NOMO-1 treated with DMSO at 0.1 percent for 48 hours (cell line): ENCODE data around the gene ADAM19.

Experiments
- DNase-seq: peaks from one replicate; lab custom pipeline; 2025; ENCODE audit not compliant: unreplicated experiment; lab: John Stamatoyannopoulos, UW

The ADAM19 gene

GRCh38 chr5:157594675-157595459 is 19.3 kb upstream of the ADAM19 start:
- peak; percentile 42 for DNase-seq

GRCh38 chr5:157594257-157594656 is 18.7 kb upstream of the ADAM19 start:
- no peak for DNase-seq

GRCh38 chr5:157593052-157593757 is 17.6 kb upstream of the ADAM19 start:
- no peak for DNase-seq

DNA sequence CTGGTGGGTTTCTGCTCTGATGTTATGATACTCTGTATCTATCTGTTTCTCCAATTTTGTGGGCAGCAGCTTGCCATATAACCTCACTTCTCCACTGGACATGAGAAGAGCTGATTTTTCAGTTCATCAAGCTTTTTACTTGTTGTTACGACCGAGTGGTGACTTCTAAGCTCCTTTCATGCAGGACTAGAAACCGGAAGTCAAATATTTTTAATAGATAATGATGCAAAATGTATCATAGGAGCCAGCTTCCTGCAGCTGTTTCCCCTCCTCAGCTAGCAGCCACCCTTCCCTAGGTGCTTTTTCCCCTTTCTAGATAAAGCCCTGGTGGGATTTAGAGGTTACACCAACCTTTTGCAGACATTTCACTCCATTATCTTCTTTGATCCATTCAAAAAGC is 17.0 kb upstream of the ADAM19 start:
- DNase-seq: peak; percentile 41

- DNase-seq: no peak
Measured at GRCh38 chr5:157590478-157590877, 14.9 kb upstream of the ADAM19 start.

DNA sequence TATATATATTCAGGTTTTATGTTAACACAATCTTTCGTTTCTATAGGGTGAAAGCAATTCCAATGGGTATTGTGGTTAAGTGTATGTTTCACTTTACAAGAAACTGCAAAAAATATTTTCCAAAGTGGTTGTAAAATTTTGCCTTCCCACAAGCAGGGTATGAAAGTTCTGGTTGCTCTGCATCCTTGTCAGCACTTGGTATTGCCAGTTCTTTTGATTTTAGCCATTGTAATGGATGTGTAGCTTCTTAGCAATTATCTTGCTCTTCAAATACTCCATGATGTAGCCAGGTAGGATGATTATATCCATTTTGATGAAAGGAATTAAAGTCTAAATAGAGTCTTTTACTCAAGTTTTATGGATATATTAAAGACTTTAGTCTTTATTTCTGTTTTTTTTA is 9.1 kb upstream of the ADAM19 start:
- DNase-seq: no peak

- no peak for DNase-seq
Measured at GRCh38 chr5:157582731-157583620, 7.4 kb upstream of the ADAM19 start.

- DNase-seq: peak; percentile 78
Measured at GRCh38 chr5:157581901-157582300, 6.3 kb upstream of the ADAM19 start.

GRCh38 chr5:157578079-157578780 is 2.7 kb upstream of the ADAM19 start:
- no peak for DNase-seq

GRCh38 chr5:157576678-157577077 is 1.1 kb upstream of the ADAM19 start:
- DNase-seq: peak; percentile 18

DNA sequence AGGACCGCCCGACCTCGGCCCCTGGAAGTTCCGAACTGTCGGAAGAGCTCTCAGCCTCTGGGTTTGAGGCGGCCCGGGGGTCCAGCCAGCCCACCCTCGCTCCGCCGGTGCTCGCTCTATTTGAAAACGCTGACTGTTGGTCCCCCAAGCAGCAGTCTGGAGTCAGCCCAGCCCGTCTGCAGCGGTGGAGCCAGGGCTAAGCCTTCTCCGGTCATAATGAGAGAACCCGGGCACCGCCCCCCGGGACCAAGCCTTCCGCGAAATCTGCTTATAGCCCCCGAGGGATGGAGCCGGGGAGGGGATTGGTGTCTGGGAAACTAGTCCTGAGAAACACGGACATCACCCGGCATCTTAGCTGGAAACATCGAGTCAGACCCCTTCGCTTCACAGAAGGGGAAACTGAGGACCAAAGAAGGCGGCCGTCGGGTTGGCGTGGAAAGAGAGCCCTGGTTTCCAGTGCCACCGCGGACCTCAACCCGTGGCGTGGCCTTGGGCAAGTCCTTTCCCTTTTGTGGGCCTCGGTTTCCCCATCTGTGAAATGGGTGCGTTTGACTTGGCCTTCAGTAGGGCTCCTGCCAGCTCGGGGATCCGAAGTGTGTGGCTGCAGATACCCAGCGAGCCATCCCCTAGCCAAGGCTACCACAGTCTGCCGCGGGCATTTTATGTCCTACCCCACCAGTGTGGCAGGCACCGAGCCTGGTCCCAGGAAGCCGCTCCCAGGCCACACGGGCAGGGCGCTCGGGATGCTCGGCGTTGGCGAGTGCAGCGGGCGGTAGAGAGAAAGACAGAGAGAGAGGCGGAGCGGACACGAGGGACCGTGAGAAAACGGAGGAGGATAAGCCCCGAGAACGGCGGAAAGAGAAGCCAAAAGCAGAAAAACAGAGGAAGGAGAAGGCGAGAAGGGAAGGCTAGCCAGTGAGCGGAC is 857 bp downstream of the ADAM19 start:
- peak; percentile 4 for DNase-seq

- DNase-seq: peak; percentile 98
Measured at GRCh38 chr5:157571357-157571827, 4.2 kb downstream of the ADAM19 start.

GRCh38 chr5:157570531-157571200 is 4.9 kb downstream of the ADAM19 start:
- no peak for DNase-seq

DNA sequence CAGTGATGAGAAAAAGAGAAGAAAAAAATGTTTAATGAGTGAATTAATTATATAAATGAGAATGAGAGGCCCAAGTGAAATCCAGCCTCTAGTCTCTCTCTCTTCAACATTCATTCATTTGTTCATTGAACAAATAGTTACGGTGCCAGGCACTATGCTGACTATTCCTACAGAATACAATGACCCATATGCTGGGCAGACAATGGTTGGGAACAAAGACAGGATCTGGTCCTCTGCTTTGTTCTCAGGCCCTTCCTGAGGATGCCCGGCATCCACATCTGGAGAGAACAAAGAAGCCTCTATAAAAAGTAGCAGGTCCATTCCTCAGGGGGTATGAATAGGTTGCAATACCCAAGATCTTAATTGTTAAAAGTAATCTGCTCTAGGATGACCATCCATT is 6.9 kb downstream of the ADAM19 start:
- no peak for DNase-seq

DNA sequence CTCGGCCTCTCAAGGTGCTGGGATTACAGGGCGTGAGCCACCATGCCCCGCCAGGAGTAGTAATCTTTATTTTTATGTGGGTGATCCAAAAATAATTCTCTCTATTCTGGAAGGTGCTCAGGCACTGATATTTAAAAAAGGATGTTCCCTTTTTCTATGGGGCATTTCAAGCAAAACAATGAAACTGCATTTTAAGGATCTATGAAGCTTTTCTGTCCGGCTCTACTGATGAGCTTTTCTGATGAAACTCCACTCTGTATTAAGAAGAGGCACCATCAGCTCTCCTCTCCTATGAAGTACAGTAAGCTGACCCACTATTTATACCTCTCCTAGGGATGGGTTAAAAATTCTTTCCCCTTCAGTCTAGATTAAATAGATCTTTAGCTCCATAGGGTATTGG is 7.4 kb downstream of the ADAM19 start:
- peak; percentile 41 for DNase-seq

- peak; percentile 96 for DNase-seq
Measured at GRCh38 chr5:157566902-157567489, 8.6 kb downstream of the ADAM19 start.

- no peak for DNase-seq
Measured at GRCh38 chr5:157563929-157564716, 11.5 kb downstream of the ADAM19 start.

GRCh38 chr5:157563373-157563928 is 12.1 kb downstream of the ADAM19 start:
- no peak for DNase-seq
